EL (cell line): ENCODE measurements around the gene NKAIN2.
"Not testable (repeated sequence)": the region's sequence is repeated elsewhere in the genome, so short reads cannot be mapped to it uniquely, and the experiment has no call there.

ENCODE experiments used
- DNase-seq: peaks from one replicate; pipeline ENCODE4 v3.0.0-alpha.2; 2016

Gene NKAIN2

DNA sequence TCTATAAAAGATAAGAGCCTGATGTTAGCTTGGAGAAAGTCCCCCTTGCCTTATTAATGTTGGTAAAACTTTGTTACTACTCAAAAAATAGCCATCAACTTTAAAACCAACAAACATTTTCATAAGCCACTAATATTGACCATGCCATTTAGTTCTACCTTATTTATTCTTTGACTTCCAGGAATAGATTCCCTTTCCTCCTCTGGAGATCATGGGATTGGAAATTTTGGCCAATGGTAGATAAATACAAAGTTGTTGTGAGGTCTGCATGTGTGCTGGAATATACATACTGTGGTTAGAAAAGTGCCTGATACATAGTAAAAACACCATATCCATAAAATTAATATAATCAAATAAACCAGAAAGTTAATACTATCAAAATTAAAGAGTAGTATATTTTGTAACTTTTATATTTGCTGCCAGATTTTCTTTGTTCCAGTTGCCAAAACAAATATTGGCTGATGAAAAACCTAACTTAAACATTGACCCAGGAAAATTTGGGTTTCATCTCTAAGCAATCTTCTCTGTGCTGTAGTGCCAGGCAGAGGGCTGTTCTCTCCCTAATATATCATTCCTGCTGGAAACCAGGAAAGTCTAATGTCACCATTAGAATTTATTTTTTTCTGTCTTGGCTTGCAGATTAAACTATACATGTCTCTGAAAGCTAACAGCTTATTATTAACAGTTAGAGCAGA is 169.1 kb downstream of the NKAIN2 start:
- no peak for DNase-seq

DNA sequence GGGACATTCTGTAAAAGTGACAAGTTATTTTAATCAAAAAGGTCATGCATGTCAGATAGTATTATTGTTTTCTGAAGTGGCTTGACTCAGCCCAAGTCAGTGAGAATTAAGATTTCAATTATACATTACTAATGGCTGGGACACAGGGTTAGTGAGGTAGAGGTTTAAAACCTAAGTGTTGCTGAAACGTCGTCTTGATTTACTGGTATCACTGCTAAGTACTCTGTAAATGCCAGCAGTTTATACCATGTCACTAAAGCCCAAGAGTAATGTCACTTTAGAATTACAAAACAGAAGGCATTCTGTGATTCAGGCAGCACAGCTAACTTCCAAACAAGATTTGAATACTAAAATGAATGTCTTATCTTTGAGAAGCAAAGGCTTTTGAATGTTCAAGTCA is 176.6 kb downstream of the NKAIN2 start:
- DNase-seq = no peak

DNA sequence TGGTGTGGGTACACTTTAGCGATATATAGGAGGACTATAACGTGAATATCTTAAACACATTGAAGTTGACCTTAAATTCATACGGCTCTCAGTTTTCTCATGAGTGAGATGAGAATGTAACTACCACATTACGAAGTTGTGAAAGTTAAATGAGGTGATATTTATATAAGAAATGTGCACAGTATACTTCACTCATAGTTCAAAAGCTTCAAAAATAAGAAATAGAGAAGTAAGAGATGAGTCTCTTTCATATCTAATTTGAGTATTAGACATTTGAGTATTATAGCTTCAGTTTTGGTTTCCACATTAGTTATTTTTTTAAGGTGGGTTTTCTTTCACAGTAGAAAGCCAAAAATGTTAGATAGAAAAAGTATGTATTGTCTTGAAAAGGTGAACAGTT is 183.3 kb downstream of the NKAIN2 start:
- no peak for DNase-seq

DNA sequence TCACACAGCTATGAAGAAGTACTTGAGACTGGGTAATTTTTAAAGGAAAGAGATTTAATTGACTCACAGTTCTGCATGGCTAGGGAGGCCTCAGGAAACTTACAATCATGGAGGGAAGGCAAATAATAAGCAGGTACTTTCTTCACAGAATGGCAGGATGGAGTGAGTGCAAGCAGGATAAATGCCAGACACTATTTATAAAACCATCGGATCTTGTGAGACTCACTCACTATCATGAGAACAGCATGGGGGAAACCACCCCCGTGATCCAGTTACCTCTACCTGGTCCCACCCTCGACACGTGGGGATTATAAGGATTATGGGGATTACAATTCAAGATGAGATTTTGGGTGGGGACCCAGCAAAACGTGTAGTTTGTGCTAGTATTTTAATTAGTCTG is 186.3 kb downstream of the NKAIN2 start:
- DNase-seq = not testable (repeated sequence)

DNA sequence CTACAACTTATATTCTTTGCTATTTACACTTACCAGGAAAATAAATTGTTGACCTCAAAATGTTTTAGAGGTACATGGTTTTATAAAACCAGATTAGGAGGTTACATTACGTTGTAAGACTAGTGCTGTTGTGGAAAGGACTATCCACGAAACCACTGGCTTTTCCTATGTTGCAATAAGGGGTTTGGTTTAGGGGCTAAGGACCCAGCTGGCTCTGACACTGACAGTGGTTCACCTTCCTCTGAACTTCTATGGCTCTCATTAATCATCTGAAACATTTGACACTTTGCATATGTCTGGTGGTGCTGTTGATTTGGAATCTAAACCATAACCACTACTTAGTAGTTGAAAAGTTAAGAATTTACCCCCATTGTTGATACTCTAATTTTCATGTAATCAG is 186.7 kb downstream of the NKAIN2 start:
- no peak for DNase-seq

DNA sequence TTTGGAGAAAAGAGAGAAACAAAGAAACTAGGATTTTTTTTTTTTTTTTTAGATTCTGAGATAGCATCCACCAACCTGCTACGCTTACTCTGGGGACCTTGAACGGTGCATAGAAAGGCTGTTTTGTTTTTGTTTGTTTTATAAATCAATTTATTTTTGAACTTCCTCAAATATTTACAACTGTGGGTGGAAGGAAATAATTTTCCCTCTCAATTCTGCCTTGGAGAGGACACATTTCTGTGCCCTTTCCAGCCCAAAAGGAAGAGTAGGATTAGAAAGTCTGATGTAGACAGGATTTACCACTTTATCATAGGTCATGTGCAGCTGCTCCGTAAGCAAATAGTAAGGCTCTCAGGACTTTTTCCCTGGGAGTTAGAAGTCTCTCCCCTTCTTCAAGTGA is 190.5 kb downstream of the NKAIN2 start:
- DNase-seq = no peak

DNA sequence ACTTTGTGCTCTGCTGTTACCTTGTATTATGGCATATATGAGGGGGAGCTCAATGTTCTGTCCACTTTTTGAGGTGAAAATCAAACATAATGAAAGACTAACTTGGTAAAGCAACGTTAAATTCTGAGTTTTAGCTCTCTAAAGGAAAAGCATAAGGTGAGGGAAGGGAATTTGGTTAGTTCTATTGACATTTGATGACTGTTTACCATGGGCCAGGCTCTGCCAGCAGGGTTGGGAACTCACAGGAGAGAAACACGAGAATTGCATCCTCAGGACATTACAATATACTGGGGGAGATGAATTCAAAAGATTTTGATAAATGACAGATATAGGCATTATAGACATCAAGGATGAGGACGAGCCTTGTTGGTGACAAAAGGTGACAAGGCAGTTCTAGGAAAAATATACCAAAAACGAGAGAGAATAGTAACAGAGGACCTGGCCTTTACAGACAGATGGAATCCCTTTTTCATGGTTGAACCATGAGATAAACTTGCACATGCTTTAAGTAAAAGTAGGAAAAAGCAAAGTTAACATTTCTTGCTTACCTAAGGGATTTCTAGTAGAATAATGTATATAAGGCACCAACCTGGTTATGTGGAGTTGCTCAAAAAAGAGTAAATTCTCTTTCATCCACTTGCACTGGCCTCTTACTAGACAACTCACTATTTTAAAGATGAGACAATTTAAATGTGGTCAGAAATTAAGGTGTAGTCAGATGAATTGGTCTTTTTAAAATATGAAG is 191.4 kb downstream of the NKAIN2 start:
- DNase-seq = no peak

DNA sequence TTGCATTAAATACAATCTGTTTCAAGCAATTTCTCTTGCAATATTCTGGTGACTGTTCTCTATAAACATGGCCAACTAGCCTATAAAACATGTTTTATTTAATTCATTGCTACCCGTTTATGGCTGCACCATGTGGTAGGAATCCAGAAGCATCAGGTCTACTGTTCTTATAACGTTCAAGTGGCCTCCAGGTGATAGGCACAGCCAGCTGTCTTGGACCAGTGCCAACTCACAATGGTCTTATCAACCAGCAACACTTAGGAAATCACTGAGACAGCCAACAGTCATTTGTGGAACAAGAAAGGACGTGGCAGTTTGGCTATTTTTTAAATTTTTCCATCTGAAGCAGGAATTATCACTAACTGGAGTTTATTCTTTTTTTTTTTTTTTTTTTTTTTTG is 193.6 kb downstream of the NKAIN2 start:
- no peak for DNase-seq

DNA sequence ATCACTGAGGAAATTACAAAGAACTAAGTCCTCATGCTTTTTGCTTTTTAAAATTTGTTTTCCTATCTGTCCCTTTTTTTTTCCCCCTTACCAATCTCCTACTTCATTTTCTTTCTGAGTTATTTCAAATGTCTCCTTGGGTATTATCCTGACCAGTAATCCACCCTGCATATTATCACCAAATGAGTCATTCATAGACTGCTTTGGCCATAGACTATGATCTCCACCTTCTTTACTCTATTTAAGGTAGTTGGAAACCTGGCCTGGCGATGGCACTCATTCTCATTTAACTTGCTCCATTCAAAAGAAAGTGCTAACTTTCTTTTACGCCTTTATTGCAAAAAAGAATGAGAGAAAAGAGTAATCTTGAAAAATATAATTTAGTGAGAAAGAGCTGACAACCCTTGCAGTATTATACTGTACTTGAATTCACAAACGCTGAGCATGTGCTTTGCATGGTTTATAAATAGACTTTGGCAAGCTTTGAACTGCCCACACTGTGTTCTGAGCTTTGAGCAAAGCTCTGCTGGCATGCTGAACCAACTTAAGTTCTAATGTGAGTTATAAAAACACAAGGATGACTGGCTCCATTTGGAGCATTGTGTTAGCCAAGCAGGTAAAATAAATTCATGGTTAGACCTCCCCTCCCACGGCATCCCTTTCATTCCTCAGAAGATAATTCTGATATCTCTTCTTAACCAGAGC is 198.9 kb downstream of the NKAIN2 start:
- DNase-seq = no peak

DNA sequence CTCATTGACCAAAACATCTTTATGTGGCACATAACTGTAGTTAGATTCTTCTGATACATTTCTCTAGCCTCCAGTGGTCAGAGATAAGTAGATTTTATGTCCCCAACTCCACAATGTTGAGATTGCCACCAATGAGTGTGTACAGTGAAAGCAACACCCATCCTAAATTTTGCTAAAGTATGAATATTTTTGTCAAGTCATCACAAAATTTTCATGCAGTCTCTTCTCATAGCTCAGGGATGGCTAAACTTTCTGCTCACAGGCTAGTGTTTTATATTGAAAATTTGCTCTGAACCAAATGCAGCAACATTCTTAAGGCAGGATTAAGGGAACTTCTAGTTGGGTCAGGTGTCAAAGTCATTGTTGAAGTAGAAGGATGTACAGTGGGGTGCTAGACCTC is 203.6 kb downstream of the NKAIN2 start:
- DNase-seq = no peak

DNA sequence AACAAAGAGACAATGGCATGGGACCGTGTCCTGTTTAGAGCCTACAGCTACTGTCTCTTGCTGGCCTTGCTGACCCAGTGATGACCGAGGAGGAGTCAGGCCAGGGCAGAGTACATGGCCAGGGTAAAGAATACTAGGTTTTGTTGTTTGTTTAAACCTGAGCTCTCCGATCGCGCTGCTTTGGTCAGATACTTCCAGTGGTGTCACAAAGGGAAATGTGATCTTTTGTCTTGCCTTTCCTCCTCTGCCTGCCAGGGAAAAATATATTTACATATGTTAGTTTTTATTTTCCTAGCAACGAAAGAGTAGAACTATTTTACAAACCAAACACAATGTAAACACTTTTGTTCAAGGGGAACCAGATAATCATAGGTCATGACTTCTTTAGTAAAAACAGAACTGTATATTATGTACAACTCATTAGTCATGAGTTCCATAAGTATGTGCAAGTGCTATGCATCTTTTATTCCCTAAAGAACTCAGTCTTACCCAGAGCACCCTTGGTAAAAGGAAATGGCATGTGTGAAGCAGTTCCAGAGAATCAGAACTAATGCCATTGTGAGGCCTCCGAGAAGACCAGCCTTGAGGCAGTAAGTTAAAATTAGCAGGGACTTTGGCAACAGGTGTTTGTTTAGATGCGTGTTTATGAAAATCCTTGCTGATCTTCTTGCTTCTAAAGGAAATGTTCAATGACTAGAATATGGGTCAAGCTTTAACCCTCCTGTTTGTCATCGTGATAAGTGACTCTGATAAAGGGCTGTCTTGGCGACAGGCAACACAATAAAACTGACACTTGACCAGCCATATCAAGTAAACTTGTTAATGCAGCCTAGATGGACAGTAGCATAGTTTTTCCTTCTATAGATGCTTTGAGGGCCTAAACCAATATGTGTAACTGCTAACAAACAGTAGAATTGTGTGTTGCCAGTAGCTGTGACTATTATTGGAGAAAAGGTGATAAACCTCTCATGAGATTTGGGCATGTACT is 204.6 kb downstream of the NKAIN2 start:
- DNase-seq = no peak

DNA sequence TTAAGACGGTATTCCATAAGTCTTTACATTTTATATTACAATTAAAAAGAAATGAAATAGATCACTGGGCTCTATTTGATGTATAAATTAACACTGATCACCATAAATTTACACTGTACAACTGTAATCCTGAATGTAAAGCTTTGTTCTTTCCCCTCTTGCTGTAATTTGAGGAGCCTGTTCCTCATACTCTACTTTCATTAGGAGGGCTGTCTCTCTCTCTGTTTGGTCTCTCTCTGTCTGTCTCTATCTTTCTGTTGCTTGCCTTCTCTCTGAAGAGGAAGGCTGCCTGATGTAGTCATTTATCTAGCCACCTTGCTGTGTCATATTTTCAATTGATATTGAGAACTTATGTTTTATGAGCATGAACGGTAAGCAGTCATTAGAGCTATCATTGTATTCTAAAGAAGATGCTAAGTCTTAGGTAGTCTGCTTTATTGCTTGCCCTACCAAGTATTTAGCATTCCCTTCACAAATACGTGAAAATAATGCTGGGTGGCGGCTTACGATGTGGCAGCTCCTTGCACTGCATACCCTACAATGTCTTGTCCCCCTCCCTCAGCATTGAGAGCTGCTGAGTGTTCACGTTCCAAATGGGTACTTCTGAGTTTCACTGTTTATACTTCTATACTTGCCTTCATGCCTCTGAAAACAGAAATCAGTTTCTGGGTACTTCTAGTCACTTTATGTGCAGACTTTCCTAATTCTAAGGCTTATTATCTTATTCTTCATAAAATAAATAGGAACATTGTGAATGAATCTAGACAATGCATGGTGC is 205.5 kb downstream of the NKAIN2 start:
- DNase-seq = no peak

DNA sequence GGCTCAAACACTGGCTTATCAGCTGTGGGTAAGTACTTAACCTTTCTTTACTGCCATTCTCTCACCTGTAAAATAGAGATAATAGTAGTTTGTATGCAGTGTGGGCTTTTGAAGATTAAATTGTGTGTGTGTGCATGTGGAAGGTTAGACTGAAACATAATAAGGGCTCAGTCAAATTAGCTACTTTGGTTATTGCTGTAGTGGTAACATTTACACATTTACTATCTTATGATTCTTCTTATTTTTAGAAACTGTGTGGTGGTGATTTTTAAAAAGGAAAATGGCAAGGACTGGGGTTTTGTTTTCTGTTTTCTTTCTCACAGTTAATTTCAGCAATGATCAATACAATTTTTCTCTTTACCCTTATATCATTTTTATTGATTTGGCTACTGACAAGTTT is 206.9 kb downstream of the NKAIN2 start:
- no peak for DNase-seq

DNA sequence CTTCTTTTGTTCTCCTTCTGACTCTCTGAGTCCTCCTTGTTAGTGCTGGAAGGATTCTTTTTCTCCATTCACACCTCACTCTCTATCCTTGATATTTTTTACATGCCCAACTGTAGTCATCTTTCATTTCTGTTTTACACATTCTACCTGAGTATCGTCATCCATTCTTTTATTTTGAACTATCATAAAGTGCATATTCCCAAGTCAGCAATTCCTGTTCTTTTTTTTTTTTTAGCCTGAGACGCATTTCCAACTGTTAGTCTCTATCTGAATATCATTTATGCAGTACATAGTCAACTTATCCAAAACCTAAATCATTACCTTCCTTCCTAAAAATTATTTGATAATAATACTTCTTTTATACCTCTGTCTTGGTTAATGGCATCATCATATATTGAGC is 207.5 kb downstream of the NKAIN2 start:
- no peak for DNase-seq

DNA sequence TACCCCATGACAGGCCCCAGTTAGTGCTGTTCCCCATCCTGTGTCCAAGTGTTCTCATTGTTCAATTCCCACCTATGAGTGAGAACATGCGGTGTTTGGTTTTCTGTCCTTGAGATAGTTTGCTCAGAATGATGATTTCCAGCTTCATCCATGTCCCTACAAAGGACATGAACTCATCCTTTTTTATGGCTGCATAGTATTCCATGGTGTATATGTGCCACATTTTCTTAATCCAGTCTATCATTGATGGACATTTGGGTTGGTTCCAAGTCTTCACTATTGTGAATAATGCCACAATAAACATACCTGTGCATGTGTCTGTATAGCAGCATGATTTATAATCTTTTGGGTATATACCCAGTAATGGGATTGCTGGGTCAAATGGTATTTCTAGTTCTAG is 218.4 kb downstream of the NKAIN2 start:
- not testable (repeated sequence) for DNase-seq

DNA sequence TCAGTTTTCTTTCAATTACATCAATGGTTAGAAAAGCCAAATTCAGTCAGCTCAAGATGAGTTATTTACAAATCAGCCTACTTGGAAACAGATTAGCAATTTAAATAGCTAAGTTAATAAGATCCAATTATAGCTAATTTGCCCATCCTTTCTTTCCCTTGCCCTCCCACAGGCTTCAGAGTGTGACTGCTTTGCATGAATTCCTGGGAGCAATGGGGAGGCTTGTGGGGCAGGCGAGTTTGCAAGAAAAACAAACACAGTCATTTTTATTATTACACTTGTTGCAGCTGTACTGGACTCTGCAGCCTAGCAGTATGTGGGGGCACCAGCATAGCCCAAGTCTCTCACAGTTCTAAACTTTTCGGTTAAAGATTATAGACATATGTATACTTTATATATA is 219.0 kb downstream of the NKAIN2 start:
- no peak for DNase-seq

DNA sequence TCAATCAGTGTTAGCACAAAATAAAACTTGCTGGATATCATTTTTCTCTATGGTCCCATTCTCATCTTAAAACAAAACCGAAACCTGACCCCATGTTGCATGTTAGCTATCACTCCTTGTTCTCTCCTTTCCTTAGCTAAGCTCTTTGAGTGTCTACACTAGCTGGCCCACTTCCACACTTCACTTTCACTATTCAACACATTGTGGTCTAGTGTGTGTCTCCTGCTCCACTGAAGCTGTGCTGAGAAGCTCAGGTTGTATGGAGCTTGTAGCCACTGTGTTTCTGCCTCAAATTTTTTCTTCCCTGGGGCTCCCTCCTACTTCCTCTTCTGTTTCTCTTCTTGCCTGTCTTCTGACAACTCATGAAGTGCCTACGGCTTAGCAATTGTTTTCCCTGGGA is 223.0 kb downstream of the NKAIN2 start:
- DNase-seq = no peak

DNA sequence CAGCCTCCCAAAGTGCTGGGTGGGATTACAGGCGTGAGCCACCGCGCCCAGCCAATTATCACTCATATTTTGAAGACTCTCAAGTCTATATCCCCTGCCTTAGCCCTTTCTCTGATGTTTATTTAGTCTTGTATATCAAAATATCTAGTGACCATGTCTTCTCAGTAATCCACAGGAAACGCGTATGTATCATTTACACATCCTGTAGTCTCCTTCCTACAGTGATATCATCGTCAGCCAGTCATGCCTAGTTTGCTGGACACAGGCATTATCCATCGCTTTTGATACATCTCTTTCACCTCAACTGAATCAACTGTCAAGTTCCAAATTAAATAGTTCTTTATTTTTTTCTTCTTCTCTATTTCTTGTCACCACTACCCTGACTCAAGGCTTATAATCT is 223.7 kb downstream of the NKAIN2 start:
- DNase-seq = no peak

DNA sequence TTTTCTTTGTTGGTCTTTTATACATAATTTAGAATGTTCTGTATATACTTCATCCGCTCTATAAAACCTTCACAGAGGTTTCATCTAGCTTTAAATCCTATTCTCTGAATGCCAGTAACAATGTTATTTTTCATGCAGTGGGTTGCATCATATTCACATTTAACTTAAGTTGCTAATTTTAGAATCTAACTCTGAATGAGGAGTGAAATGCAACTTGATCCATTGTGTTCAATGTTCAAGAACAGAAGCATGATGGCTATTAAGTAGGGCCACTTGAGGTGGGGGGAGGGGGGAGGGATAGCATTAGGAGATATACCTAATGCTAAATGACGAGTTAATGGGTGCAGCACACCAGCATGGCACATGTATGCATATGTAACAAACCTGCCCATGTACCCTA is 224.5 kb downstream of the NKAIN2 start:
- no peak for DNase-seq

DNA sequence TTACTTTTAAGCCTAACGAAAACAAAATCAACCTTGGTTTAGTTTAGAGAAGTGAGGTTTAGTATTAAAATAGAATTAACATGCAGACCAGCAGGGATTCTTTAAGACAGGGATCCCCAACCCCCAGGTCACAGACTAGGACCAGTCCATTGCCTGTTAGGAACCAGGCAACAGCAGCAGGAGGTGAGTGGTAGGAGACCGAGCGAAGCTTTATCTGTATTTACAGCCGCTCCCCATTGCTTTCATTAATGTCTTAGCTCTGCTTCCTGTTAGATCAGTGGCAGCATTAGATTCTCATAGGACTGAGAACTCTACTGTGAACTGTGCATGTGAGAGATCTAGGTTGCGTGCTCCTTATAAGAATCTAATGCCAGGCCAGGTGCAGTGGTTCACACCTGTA is 225.9 kb downstream of the NKAIN2 start:
- DNase-seq = no peak

DNA sequence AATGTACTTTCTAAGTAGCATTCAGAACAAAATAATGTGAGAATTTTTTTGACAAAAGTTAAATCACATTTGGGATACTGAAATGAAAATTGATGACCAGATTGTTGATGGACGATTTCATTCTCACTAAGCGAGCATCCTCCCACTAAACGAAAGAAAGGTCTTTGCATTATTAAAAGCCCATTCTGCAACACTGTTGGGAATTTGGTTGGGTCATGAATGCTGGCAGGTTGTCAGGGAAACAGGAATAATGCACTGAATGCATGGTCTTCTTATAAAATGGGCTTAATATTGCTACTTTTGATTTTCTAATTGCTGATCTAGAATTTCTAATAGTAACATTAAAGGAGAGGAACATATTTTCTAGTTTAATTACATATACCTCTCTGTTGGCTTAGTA is 229.8 kb downstream of the NKAIN2 start:
- DNase-seq = no peak

DNA sequence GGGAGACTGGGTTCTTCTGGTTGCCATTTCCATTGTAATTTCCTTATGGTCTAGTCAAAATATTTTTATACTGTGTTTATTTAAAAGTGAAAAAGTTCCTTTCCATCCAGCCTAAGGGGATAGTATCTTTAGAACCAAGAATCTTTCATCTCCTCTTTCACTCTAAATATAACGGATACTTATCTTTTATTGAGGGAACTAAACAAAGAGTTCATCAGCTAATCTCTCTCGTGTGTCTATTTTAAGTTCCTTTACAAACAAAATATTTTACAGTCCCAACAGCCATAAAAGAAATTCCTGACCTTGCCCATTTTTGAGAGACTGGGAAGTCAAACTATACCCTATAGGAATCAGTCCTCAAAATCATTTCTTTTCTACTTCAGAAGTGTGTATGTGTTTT is 232.7 kb downstream of the NKAIN2 start:
- DNase-seq = no peak
